Endothelial cell (in vitro differentiated cells): ENCODE measurements around the gene ZNF497. TPM values are rescaled to one million over a fixed set of nuclear protein-coding genes. Genes with fewer than 3 reads are reported as not detected.
"Not testable (repeated sequence)": the region's sequence is repeated elsewhere in the genome, so short reads cannot be mapped to it uniquely, and the experiment has no call there.

Experiments
- DNase-seq: peaks from one replicate; pipeline ENCODE4 v3.0.0; 2021; ENCODE audit warnings: low spot score
- H3K27ac Mint-ChIP-seq: one replicate; pipeline ENCODE4 v1.8.0; 2021; ENCODE audit warnings: mixed read lengths, inconsistent platforms; ENCODE audit not compliant: unreplicated experiment
- H3K27me3 Mint-ChIP-seq: one replicate; pipeline ENCODE4 v1.8.0; 2021; ENCODE audit warnings: mild to moderate bottlenecking, moderate library complexity, mixed read lengths, inconsistent platforms; ENCODE audit not compliant: unreplicated experiment
- H3K36me3 Mint-ChIP-seq: one replicate; pipeline ENCODE4 v1.8.0; 2021; ENCODE audit warnings: mild to moderate bottlenecking, low read depth, mixed read lengths, inconsistent platforms; ENCODE audit not compliant: unreplicated experiment
- H3K4me1 Mint-ChIP-seq: one replicate; pipeline ENCODE4 v1.8.0; 2021; ENCODE audit warnings: mild to moderate bottlenecking, mixed read lengths, inconsistent platforms; ENCODE audit not compliant: unreplicated experiment
- H3K4me3 Mint-ChIP-seq: one replicate; pipeline ENCODE4 v1.8.0; 2021; ENCODE audit warnings: mild to moderate bottlenecking, mixed read lengths, inconsistent platforms; ENCODE audit not compliant: unreplicated experiment
- H3K9me3 Mint-ChIP-seq: one replicate; pipeline ENCODE4 v1.8.0; 2021; ENCODE audit warnings: mixed read lengths, inconsistent platforms; ENCODE audit not compliant: unreplicated experiment
- CTCF ChIP-seq: fragments of 200-600 bp; sonication (generic); IDR thresholded peaks from one replicate; pipeline ENCODE4 v1.5.0; 2021; ENCODE audit warnings: antibody characterized with exemption; ENCODE audit not compliant: unreplicated experiment
- total RNA-seq: library from RNA; stranded (reverse); fragmentation: NEBNext Ultra II Directional; extraction: Animal tissue kit (Norgen Biotek cat#: 25700); gene quantifications from one replicate; pipeline ENCODE4 v1.2.1, GENCODE V29; 2021; ENCODE audit not compliant: unreplicated experiment

The ZNF497 gene
- total RNA-seq, 1 donor from 2014 or later: 3.6 TPM

GRCh38 chr19:58380662-58381459, 18.3 kb upstream of the ZNF497 start, which contains the start of gene ZNF837:
TSS of gene ZNF837 (minus strand) at chr19:58381030. CDS start at chr19:58369332, 11,698 bp downstream.
- TF ChIP-seq CTCF: no peak
- Mint-ChIP-seq H3K27ac (peak within 1 kb of the TSS; percentile 84), H3K9me3 (no peaks in the 10 kb centered on the region), H3K4me1 (peaks cover 15% of the 10 kb centered on the region), H3K4me3 (peak within 1 kb of the TSS; percentile 93), H3K36me3 (peaks cover 8% of the 10 kb centered on the region), H3K27me3 (peaks cover 8% of the 10 kb centered on the region)
- peak; percentile 92 for DNase-seq

DNA sequence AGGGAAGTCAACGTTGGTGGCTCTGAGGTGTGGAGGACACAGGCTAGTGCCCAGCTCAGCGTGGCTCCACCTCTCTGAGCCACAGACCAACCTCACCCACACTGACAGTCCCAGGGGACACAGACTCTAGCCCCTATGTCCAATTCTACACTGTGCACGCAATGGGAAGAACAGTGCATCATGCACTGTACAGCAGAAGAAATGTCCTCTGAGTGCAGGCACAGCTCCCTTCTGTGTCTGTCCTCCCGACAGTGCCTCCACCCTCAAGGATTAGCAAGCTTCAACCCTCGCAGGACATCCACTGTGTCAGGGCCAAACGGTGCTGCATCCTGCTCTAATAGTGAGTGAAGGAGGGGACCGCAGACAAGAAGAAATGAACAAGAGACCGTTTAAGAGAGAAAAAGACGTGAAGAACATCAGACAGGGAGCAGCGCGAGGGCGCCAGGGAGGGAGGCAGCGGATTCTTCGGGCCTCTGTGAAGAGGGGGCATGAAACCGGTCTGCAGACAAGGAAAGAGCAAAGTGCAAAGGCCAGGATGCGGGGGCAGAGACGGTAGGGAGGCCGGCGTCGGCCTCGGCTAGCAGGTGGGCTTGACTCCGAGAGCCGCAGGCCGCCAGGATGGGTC, 17.6 kb upstream of the ZNF497 start:
- peaks cover 8% of the 10 kb centered on the region for H3K36me3 Mint-ChIP-seq

GRCh38 chr19:58379246-58379645, 16.7 kb upstream of the ZNF497 start:
- Mint-ChIP-seq H3K27ac (no peak overlapping the region), H3K4me3 (peak overlapping the region; percentile 93), H3K4me1 (peaks cover 13% of the 10 kb centered on the region)

More for the DNA sequence above, 17.6 kb upstream of the ZNF497 start:
- Mint-ChIP-seq H3K27ac (peak overlapping the region; percentile 84), H3K4me3 (peak overlapping the region; percentile 93), H3K9me3 (no peaks in the 10 kb centered on the region), H3K27me3 (peaks cover 8% of the 10 kb centered on the region), H3K4me1 (peaks cover 13% of the 10 kb centered on the region)
- no peak for DNase-seq
- no peak for TF ChIP-seq CTCF

DNA sequence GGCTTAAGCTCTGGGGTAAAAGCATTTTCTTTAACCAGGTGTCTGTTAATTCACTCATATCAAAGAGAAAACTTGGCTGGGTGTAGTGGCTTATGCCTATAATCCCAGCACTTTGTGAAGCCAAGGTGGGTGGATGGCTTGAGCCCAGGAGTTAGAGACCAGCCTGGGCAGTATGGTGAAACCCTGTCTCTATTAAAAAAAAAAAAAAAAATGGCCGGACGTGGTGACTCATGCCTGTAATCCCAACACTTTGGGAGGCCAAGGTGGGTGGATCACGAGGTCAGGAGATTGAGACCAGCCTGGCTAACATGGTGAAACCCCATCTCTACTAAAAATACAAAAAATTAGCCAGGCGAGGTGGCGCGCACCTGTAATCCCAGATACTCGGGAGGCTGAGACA, 14.2 kb upstream of the ZNF497 start:
- H3K4me1 Mint-ChIP-seq, H3K36me3 Mint-ChIP-seq, H3K9me3 Mint-ChIP-seq, H3K27ac Mint-ChIP-seq, H3K27me3 Mint-ChIP-seq, H3K4me3 Mint-ChIP-seq, DNase-seq: not testable (repeated sequence)

More at GRCh38 chr19:58379246-58379645, 16.7 kb upstream of the ZNF497 start:
- Mint-ChIP-seq H3K9me3 (no peaks in the 10 kb centered on the region), H3K36me3 (peaks cover 8% of the 10 kb centered on the region), H3K27me3 (peaks cover 8% of the 10 kb centered on the region)
- no peak for DNase-seq
- no peak for TF ChIP-seq CTCF

- H3K36me3 Mint-ChIP-seq: peaks cover 3% of the 10 kb centered on the region
- H3K4me3 Mint-ChIP-seq: no peak overlapping the region
- no peak for TF ChIP-seq CTCF
- H3K9me3 Mint-ChIP-seq: no peaks in the 10 kb centered on the region
- no peaks in the 10 kb centered on the region for H3K4me1 Mint-ChIP-seq
- H3K27ac Mint-ChIP-seq: no peak overlapping the region
- DNase-seq: no peak
- peaks cover 8% of the 10 kb centered on the region for H3K27me3 Mint-ChIP-seq
Observed at GRCh38 chr19:58374200-58374599, 11.6 kb upstream of the ZNF497 start.
